GM23248 (cell line): ENCODE data around the gene GGT5.

ENCODE experiments used
- EZH2 ChIP-seq: fragments of 200-600 bp; sonication (generic); IDR thresholded peaks from 2 replicates; pipeline ENCODE4 v1.6.1; 2018; ENCODE audit warnings: antibody characterized with exemption, mild to moderate bottlenecking; ENCODE audit not compliant: insufficient read depth, poor library complexity, severe bottlenecking
- EZH2phosphoT487 ChIP-seq: fragments of 200-600 bp; sonication (generic); IDR thresholded peaks from 2 replicates; pipeline ENCODE4 v1.6.1; 2018; ENCODE audit warnings: antibody characterized with exemption, moderate library complexity, mild to moderate bottlenecking, low read depth; ENCODE audit not compliant: insufficient read depth

GRCh38 chr22:24236656-24237055, 8.2 kb downstream of the GGT5 start:
- no peak for TF ChIP-seq EZH2
- TF ChIP-seq EZH2phosphoT487: no peak
